OCI-LY1 (cell line): Measurements from ENCODE around the gene DDX46.
"Not testable (repeated sequence)": the region's sequence is repeated elsewhere in the genome, so short reads cannot be mapped to it uniquely, and the experiment has no call there.

Experiments used
- H2AFZ ChIP-seq: fragments of 200-600 bp; sonication (generic), shearing (Covaris generic); 2 replicates; pipeline ENCODE4 v1.6.0; 2014; ENCODE audit warnings: antibody characterized with exemption, mild to moderate bottlenecking, low read length
- H3F3A ChIP-seq: fragments of 200-600 bp; sonication (generic), shearing (Covaris generic); 2 replicates; pipeline ENCODE4 v1.6.0; 2014; ENCODE audit warnings: mild to moderate bottlenecking, antibody characterized with exemption, low read length, moderate library complexity; ENCODE audit not compliant: insufficient read depth
- H3K27ac ChIP-seq: fragments of 200-600 bp; sonication (generic); 2 replicates; pipeline ENCODE4 v1.5.1; 2014; ENCODE audit warnings: low read length, mixed run types, mild to moderate bottlenecking, low read depth; ENCODE audit not compliant: poor library complexity, severe bottlenecking
- H3K27me3 ChIP-seq: fragments of 200-600 bp; sonication (generic); 2 replicates; pipeline ENCODE4 v1.6.0; 2014; ENCODE audit warnings: antibody characterized with exemption, mild to moderate bottlenecking, low read length, moderate library complexity; ENCODE audit not compliant: insufficient read depth
- H3K36me3 ChIP-seq: fragments of 200-600 bp; sonication (generic); 2 replicates; pipeline ENCODE4 v1.6.1; 2014; ENCODE audit warnings: mild to moderate bottlenecking, antibody characterized with exemption, low read length, moderate library complexity, mixed read lengths; ENCODE audit not compliant: insufficient read depth
- H3K4me1 ChIP-seq: fragments of 200-600 bp; sonication (generic); 2 replicates; pipeline ENCODE4 v1.5.1; 2014; ENCODE audit warnings: mild to moderate bottlenecking, low read length, moderate library complexity; ENCODE audit not compliant: insufficient read depth, severe bottlenecking
- H3K4me2 ChIP-seq: fragments of 200-600 bp; sonication (generic), shearing (Covaris generic); 2 replicates; pipeline ENCODE4 v1.6.1; 2014; ENCODE audit warnings: low read length
- H3K4me3 ChIP-seq: fragments of 200-600 bp; sonication (generic); 2 replicates; pipeline ENCODE4 v1.5.1; 2014; ENCODE audit warnings: low read length, low read depth, mild to moderate bottlenecking, mixed read lengths; ENCODE audit not compliant: poor library complexity, severe bottlenecking
- H3K79me2 ChIP-seq: fragments of 200-600 bp; shearing (Covaris generic); 2 replicates; pipeline ENCODE4 v1.6.1; 2016; ENCODE audit warnings: mixed run types, low read length, mixed read lengths; ENCODE audit not compliant: insufficient read depth
- H3K9ac ChIP-seq: fragments of 200-600 bp; sonication (generic), shearing (Covaris generic); 2 replicates; pipeline ENCODE4 v1.6.1; 2014; ENCODE audit warnings: mild to moderate bottlenecking, low read length, mixed read lengths
- H3K9me2 ChIP-seq: fragments of 200-600 bp; sonication (generic), shearing (Covaris generic); 2 replicates; pipeline ENCODE4 v1.6.1; 2014; ENCODE audit warnings: low read depth, mild to moderate bottlenecking, low read length, mixed read lengths
- H3K9me3 ChIP-seq: fragments of 200-600 bp; shearing (Covaris generic); 2 replicates; pipeline ENCODE4 v1.6.1; 2014; ENCODE audit warnings: low read length, mixed read lengths
- H4K20me1 ChIP-seq: fragments of 200-600 bp; sonication (generic), shearing (Covaris generic); 2 replicates; pipeline ENCODE4 v1.6.0; 2016; ENCODE audit warnings: mild to moderate bottlenecking, low read length; ENCODE audit not compliant: insufficient read depth
- CTCF ChIP-seq: fragments of 200-600 bp; sonication (generic), shearing (Covaris generic); IDR thresholded peaks from 2 replicates; pipeline ENCODE4 v1.5.1; 2017; ENCODE audit warnings: mild to moderate bottlenecking, antibody characterized with exemption, low read length, moderate library complexity, mixed read lengths
- EZH2 ChIP-seq: fragments of 200-600 bp; sonication (generic), shearing (Covaris generic); IDR thresholded peaks from 2 replicates; pipeline ENCODE4 v1.8.0; 2017; ENCODE audit warnings: borderline replicate concordance, mixed run types, mild to moderate bottlenecking, antibody characterized with exemption, low read length, moderate library complexity, mixed read lengths

DDX46 gene

GRCh38 chr5:134846641-134846960, 88.0 kb downstream of the DDX46 start:
- H3K4me1 ChIP-seq: peaks cover 22% of the 10 kb centered on the region
- H3K9me2 ChIP-seq: no peaks in the 10 kb centered on the region
- TF ChIP-seq CTCF (no peak), EZH2 (no peak)
- peak overlapping the region; percentile 84 for H3K4me2 ChIP-seq
- peak overlapping the region; percentile 99 for H3K9ac ChIP-seq
- H3K27ac ChIP-seq: peak overlapping the region; percentile 82
- H3F3A ChIP-seq: no peaks in the 10 kb centered on the region
- no peaks in the 10 kb centered on the region for H3K27me3 ChIP-seq
- peak overlapping the region; percentile 95 for H3K4me3 ChIP-seq
- H3K36me3 ChIP-seq: peaks cover 24% of the 10 kb centered on the region; the same call in 1 of the 2 replicates
- no peaks in the 10 kb centered on the region for H4K20me1 ChIP-seq
- no peaks in the 10 kb centered on the region for H3K9me3 ChIP-seq
- H3K79me2 ChIP-seq: peaks cover 26% of the 10 kb centered on the region
- H2AFZ ChIP-seq: no peak overlapping the region

- H3K9me2 ChIP-seq, H4K20me1 ChIP-seq, H3K9ac ChIP-seq, H3K27me3 ChIP-seq, H2AFZ ChIP-seq, H3K4me3 ChIP-seq, H3K4me2 ChIP-seq, H3F3A ChIP-seq, H3K27ac ChIP-seq, H3K9me3 ChIP-seq: not testable (repeated sequence)
- peaks cover 35% of the 10 kb centered on the region for H3K79me2 ChIP-seq
- H3K36me3 ChIP-seq: peaks cover 41% of the 10 kb centered on the region
- peaks cover 22% of the 10 kb centered on the region for H3K4me1 ChIP-seq
These were observed 90.9 kb downstream of the DDX46 start for GRCh38 chr5:134849434-134849933.

DNA sequence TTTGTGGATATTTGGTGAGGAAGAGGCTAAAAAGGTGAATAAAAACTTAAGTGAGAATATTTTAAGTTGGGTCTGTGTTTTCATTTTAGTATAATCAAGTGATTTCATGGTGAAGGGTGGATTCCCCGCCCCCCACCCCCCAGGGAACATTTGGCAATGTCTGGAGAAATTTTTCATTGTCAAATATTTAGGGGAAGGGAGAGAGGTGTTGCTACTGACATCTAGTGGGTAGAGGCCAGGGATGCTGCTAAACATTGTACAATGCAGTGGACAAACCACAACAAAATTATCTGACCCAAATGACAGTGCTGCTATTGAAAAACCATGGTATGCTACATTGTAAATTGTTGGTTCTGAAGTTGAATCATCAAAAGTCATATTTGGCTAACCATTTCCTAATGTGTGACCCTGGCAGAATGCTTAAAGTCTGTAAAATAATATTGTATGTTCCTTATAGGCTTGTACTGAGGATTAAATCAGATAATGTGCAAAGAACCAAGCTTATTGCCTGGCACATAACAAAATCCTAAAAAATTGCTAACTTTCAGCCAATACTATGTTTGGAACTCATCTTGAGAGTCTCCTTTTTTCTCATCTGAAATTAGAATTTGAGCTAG, 92.8 kb downstream of the DDX46 start:
- H3K9ac ChIP-seq: no peak overlapping the region
- H3K9me2 ChIP-seq: no peaks in the 10 kb centered on the region
- peaks cover 32% of the 10 kb centered on the region for H3K79me2 ChIP-seq
- H3K4me1 ChIP-seq: peaks cover 13% of the 10 kb centered on the region
- H3K4me2 ChIP-seq: no peak overlapping the region
- no peaks in the 10 kb centered on the region; the same call in 1 of the 2 replicates for H3F3A ChIP-seq
- no peak overlapping the region for H3K4me3 ChIP-seq
- H4K20me1 ChIP-seq: no peaks in the 10 kb centered on the region
- no peak for TF ChIP-seq EZH2
- TF ChIP-seq CTCF: peak; percentile 64
- peaks cover 58% of the 10 kb centered on the region for H3K36me3 ChIP-seq
- no peaks in the 10 kb centered on the region for H3K27me3 ChIP-seq
- H3K9me3 ChIP-seq: no peaks in the 10 kb centered on the region
- no peak overlapping the region for H3K27ac ChIP-seq
- no peak overlapping the region for H2AFZ ChIP-seq

- not testable (repeated sequence) for H4K20me1 ChIP-seq, H3K27me3 ChIP-seq, H3K9ac ChIP-seq, H3K9me3 ChIP-seq, H3K9me2 ChIP-seq, H3K4me2 ChIP-seq, H3K4me1 ChIP-seq, H3K27ac ChIP-seq, H3F3A ChIP-seq, H2AFZ ChIP-seq, H3K4me3 ChIP-seq
- Histone ChIP-seq H3K36me3 (peaks cover 70% of the 10 kb centered on the region), H3K79me2 (peaks cover 10% of the 10 kb centered on the region)
These were observed 97.9 kb downstream of the DDX46 start for GRCh38 chr5:134856465-134856864.
